GM12801 (cell line): ENCODE measurements around the gene PIBF1.

Source experiments
- CTCF ChIP-seq: IDR thresholded peaks from one replicate; pipeline ENCODE4 v1.5.1; 2011; ENCODE audit warnings: control low read depth; ENCODE audit not compliant: insufficient read length; ENCODE audit errors: extremely low read depth

The PIBF1 gene

GRCh38 chr13:72864142-72865011 is 82.4 kb downstream of the PIBF1 start:
- TF ChIP-seq CTCF = no peak

GRCh38 chr13:72868229-72868628 is 86.3 kb downstream of the PIBF1 start:
- no peak for TF ChIP-seq CTCF

GRCh38 chr13:72875233-72875632 is 93.3 kb downstream of the PIBF1 start:
- TF ChIP-seq CTCF = no peak

GRCh38 chr13:72884101-72884500 is 102.2 kb downstream of the PIBF1 start:
- no peak for TF ChIP-seq CTCF

- no peak for TF ChIP-seq CTCF
These were observed 104.5 kb downstream of the PIBF1 start for GRCh38 chr13:72886272-72887067.

- TF ChIP-seq CTCF = no peak
These were observed 107.6 kb downstream of the PIBF1 start for GRCh38 chr13:72889495-72889894.

GRCh38 chr13:72890546-72890945 is 108.6 kb downstream of the PIBF1 start:
- no peak for TF ChIP-seq CTCF
